Heart left ventricle (tissue), 13 donors: ENCODE results near the gene ACOD1.

Experiments used
- POLR2A ChIP-seq, 2 donors: fragments of 450-650 bp; IDR thresholded peaks; one replicate each; pipeline ENCODE4 v1.6.1; 2017; ENCODE audit warnings: antibody characterized with exemption in 2 of 2, mild to moderate bottlenecking in 2 of 2, moderate library complexity in 2 of 2
- TF ChIP-seq, protein P1 (sequence below), 12 donors: fragments of 200-600 bp; sonication (generic) in 4 of 12; IDR thresholded peaks; one replicate each; pipeline versions ENCODE4 v1.5.0 to v1.8.0; 2018 to 2022; ENCODE audit warnings: antibody characterized with exemption in 12 of 12, mild to moderate bottlenecking in 5 of 12
- donor health status: ischemic (EF 13 %, LVEDD 7.1; RV severe dilation, severe dysfunction).
- donor health status: DM: no; HTN: yes; CAD: no.
- donor health status: DM: no; HTN: no; CAD: no.
- donor health status: ischemic (EF 25% LVEDD 6.9; RV normal size, moderate dysfunction).
- donor health status: ischemic (EF 25% LVEDD 5.7; RV mildly dilated, moderate dysfunction).
- donor health status: ischemic (EF 35%, LVEDD 5.7; RV mildly dilated, moderate dysfunction).
- donor health status: nonischemic (EF 11% LVEDD 7.7; RV severe dilation, severe dysfunction).
- donor health status: DM: yes; HTN: yes; CAD: no.
- donor health status: PGD.
- donor health status: ischemic (EF 29% LVEDD 5.4; RV normal size, mild dysfunction).
- donor health status: nonischemic (EF 23%, LVEDD 6.1; RV moderate dilation, normal function).

DNA sequence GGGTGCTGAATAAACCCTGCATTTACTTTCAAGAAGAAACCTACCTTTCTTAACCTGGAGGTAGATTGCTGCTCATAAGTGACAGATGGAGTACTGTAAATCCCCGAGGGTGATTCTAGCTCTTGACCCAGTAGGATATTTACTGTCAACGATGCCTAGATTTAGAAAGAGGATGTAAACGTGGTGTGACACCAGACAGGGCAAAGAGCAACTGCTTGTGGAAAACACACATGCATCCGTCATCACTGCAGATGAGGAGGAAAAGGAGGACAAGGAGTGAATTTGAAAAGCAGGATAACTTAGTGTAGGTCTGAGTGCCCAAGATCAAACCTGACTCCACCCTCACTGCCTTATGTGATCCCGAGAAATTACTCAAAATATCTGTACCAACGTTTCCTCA is 33.8 kb downstream of the ACOD1 start:
- TF ChIP-seq, protein P1, sequence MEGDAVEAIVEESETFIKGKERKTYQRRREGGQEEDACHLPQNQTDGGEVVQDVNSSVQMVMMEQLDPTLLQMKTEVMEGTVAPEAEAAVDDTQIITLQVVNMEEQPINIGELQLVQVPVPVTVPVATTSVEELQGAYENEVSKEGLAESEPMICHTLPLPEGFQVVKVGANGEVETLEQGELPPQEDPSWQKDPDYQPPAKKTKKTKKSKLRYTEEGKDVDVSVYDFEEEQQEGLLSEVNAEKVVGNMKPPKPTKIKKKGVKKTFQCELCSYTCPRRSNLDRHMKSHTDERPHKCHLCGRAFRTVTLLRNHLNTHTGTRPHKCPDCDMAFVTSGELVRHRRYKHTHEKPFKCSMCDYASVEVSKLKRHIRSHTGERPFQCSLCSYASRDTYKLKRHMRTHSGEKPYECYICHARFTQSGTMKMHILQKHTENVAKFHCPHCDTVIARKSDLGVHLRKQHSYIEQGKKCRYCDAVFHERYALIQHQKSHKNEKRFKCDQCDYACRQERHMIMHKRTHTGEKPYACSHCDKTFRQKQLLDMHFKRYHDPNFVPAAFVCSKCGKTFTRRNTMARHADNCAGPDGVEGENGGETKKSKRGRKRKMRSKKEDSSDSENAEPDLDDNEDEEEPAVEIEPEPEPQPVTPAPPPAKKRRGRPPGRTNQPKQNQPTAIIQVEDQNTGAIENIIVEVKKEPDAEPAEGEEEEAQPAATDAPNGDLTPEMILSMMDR (IDR thresholded peaks at IDR 0.05), result no peak
- no peak for TF ChIP-seq POLR2A (IDR thresholded peaks at IDR 0.05)
